Calu3 (cell line): ENCODE measurements around the gene SYCP2L. TPM values are rescaled to one million over a fixed set of nuclear protein-coding genes. Genes with fewer than 3 reads are reported as not detected.

Source experiments
- BruUV-seq: library from RNA; stranded (reverse); fragments of 400-500 nt; replicated peaks from 2 replicates; lab custom pipeline; 2021; lab: Mats Ljungman, UMichigan
- CTCF ChIA-PET: fragments of 300-600 bp; sonication (Branson Sonifier 250); formaldehyde crosslinking; loops from one replicate; lab custom pipeline; 2022; ENCODE audit warnings: antibody characterized with exemption; lab: Charles Lee
- DNase-seq: peaks from one replicate; pipeline ENCODE4 v3.0.0; 2022
- H3K27ac Mint-ChIP-seq: one replicate; pipeline ENCODE4 v1.8.0; 2022; ENCODE audit warnings: mixed read lengths; ENCODE audit not compliant: unreplicated experiment
- H3K27me3 Mint-ChIP-seq: one replicate; pipeline ENCODE4 v1.8.0; 2022; ENCODE audit warnings: mixed read lengths; ENCODE audit not compliant: unreplicated experiment
- H3K36me3 Mint-ChIP-seq: one replicate; pipeline ENCODE4 v1.8.0; 2022; ENCODE audit warnings: mild to moderate bottlenecking, moderate library complexity, mixed read lengths; ENCODE audit not compliant: insufficient read depth, unreplicated experiment
- H3K4me1 Mint-ChIP-seq: one replicate; pipeline ENCODE4 v1.8.0; 2022; ENCODE audit warnings: mild to moderate bottlenecking, low read depth, mixed read lengths; ENCODE audit not compliant: unreplicated experiment
- H3K4me3 Mint-ChIP-seq: one replicate; pipeline ENCODE4 v1.8.0; 2022; ENCODE audit warnings: mild to moderate bottlenecking, low read depth, moderate library complexity, mixed read lengths; ENCODE audit not compliant: unreplicated experiment
- H3K9me3 Mint-ChIP-seq: one replicate; pipeline ENCODE4 v1.8.0; 2022; ENCODE audit warnings: low read depth, mixed read lengths; ENCODE audit not compliant: unreplicated experiment
- intact Hi-C: fragments of 100-400 bp; cut with micrococcal nuclease; formaldehyde crosslinking; loops from one replicate; pipeline ENCODE4 v1.10.0; 2022; ENCODE audit not compliant: unreplicated experiment
- total RNA-seq: library from RNA; stranded (reverse); gene quantifications from 2 replicates; pipeline ENCODE4 v1.2.3, GENCODE V29; 2022
- TF ChIP-seq, protein P1 (sequence below): fragments of 200-600 bp; IDR thresholded peaks from one replicate; pipeline ENCODE4 v1.8.0; 2022; ENCODE audit warnings: antibody characterized with exemption; ENCODE audit not compliant: unreplicated experiment

Gene SYCP2L
- total RNA-seq, 1 experiment from 2014 or later: not detected

DNA sequence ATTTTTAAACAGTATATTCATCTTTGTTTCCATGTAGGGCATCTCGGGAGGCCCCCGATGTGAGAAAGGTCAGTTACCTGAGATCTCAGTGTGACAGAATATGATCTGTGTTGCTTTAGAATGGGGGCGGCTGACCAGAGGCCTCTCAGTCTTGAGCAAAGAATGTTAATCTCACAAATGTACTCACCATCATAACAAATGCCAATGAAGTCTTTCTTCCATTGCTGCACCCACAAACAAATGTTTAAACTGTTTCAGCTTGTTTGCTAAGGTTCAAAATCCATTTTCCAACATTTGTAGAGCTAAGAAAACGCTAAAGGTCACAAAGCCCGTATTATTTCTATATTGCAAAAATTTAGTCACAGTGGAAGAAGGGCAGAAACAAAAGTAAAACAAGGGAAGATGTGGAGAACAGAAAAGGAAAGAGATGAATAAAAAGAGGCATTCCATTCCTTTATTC is 125.5 kb downstream of the SYCP2L start:
- no peaks in the 10 kb centered on the region for H3K9me3 Mint-ChIP-seq
- CTCF ChIA-PET: interaction anchor here (1.5 to 1.7 kb wide), 2 partner anchors 57 to 58 kb away, joined by 5 to 8 read pairs; no protein-coding TSS in a partner anchor

GRCh38 chr6:11012976-11013720 is 126.3 kb downstream of the SYCP2L start:
- TF ChIP-seq, protein P1, sequence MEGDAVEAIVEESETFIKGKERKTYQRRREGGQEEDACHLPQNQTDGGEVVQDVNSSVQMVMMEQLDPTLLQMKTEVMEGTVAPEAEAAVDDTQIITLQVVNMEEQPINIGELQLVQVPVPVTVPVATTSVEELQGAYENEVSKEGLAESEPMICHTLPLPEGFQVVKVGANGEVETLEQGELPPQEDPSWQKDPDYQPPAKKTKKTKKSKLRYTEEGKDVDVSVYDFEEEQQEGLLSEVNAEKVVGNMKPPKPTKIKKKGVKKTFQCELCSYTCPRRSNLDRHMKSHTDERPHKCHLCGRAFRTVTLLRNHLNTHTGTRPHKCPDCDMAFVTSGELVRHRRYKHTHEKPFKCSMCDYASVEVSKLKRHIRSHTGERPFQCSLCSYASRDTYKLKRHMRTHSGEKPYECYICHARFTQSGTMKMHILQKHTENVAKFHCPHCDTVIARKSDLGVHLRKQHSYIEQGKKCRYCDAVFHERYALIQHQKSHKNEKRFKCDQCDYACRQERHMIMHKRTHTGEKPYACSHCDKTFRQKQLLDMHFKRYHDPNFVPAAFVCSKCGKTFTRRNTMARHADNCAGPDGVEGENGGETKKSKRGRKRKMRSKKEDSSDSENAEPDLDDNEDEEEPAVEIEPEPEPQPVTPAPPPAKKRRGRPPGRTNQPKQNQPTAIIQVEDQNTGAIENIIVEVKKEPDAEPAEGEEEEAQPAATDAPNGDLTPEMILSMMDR: no peak
- no peak for DNase-seq
- Mint-ChIP-seq H3K9me3 (no peaks in the 10 kb centered on the region), H3K4me1 (peaks cover 12% of the 10 kb centered on the region), H3K4me3 (no peak overlapping the region), H3K27me3 (no peaks in the 10 kb centered on the region), H3K36me3 (no peaks in the 10 kb centered on the region), H3K27ac (no peak overlapping the region)
- CTCF ChIA-PET: interaction anchor here (1.7 kb wide), 1 partner anchor 59 kb away, joined by 5 read pairs; no protein-coding TSS in a partner anchor
- intact Hi-C loops: no loop called here
- no TSS peak for BruUV-seq

More for the DNA sequence above, 125.5 kb downstream of the SYCP2L start:
- no TSS peak for BruUV-seq
- no peak overlapping the region for H3K27ac Mint-ChIP-seq
- no peaks in the 10 kb centered on the region for H3K27me3 Mint-ChIP-seq
- H3K36me3 Mint-ChIP-seq: no peaks in the 10 kb centered on the region
- TF ChIP-seq, protein P1: no peak
- intact Hi-C loops: no loop called here
- DNase-seq: no peak
- no peak overlapping the region for H3K4me3 Mint-ChIP-seq
- peaks cover 15% of the 10 kb centered on the region for H3K4me1 Mint-ChIP-seq

GRCh38 chr6:11013721-11014070 is 126.8 kb downstream of the SYCP2L start:
- DNase-seq: no peak
- no TSS peak for BruUV-seq
- Mint-ChIP-seq H3K4me1 (peaks cover 12% of the 10 kb centered on the region), H3K36me3 (no peaks in the 10 kb centered on the region), H3K4me3 (no peak overlapping the region), H3K27ac (no peak overlapping the region), H3K27me3 (no peaks in the 10 kb centered on the region), H3K9me3 (no peaks in the 10 kb centered on the region)
- intact Hi-C loops: no loop called here
- TF ChIP-seq, protein P1: no peak
- CTCF ChIA-PET: no interaction called here

- no peak overlapping the region for H3K4me3 Mint-ChIP-seq
- CTCF ChIA-PET: no interaction called here
- H3K4me1 Mint-ChIP-seq: no peaks in the 10 kb centered on the region
- intact Hi-C loops: no loop called here
- no peak for DNase-seq
- no peaks in the 10 kb centered on the region for H3K9me3 Mint-ChIP-seq
- H3K27me3 Mint-ChIP-seq: no peaks in the 10 kb centered on the region
- TF ChIP-seq, protein P1: no peak
- no peaks in the 10 kb centered on the region for H3K36me3 Mint-ChIP-seq
- H3K27ac Mint-ChIP-seq: no peak overlapping the region
- no TSS peak for BruUV-seq
Observed at GRCh38 chr6:11015102-11015501, 128.2 kb downstream of the SYCP2L start.
